ENCODE measurements around the gene CLK2.
"Not testable (repeated sequence)": the region's sequence is repeated elsewhere in the genome, so short reads cannot be mapped to it uniquely, and the experiment has no call there.

GRCh38 chr1:155220211-155220965 lies 52.9 kb downstream of the CLK2 start:
- not testable (repeated sequence) for TF ChIP-seq CTCF, POLR2AphosphoS5, POLR2A (IDR thresholded peaks at IDR 0.05)
